Gastrocnemius medialis (tissue), 4 donors: ENCODE results near the gene HNRNPA3. TPM values are rescaled to one million over a fixed set of nuclear protein-coding genes. Genes with fewer than 3 reads are reported as not detected.
A peak's percentile ranks its signal among the peaks of the same experiment; 100 is the strongest.

Experiments
- ATAC-seq, 2 donors: fragments of 150-250 bp; one replicate each; pipeline ENCODE4 v1.9.1; 2016
- DNase-seq, 2 donors: peaks; one replicate each; pipeline ENCODE4 v3.0.0-alpha.2; 2019
- H3K27ac ChIP-seq, 4 donors: fragments of 200-600 bp; sonication (generic); 1 replicate in 1 of 4; 2 replicates in 3 of 4; pipeline ENCODE4 v1.5.1; 2016 to 2018; ENCODE audit warnings: mild to moderate bottlenecking in 2 of 4, moderate library complexity in 1 of 4
- H3K27me3 ChIP-seq, 3 donors: fragments of 200-600 bp; sonication (generic) in 2 of 3; 1 replicate in 1 of 3; 2 replicates in 2 of 3; pipeline versions ENCODE4 v1.5.1 to v1.6.0; 2016 to 2019; ENCODE audit warnings: mild to moderate bottlenecking in 1 of 3, moderate library complexity in 1 of 3
- H3K36me3 ChIP-seq, 2 donors: fragments of 200-600 bp; sonication (generic) in 1 of 2; one replicate each; pipeline ENCODE4 v1.5.1; 2017 to 2018
- H3K4me1 ChIP-seq, 2 donors: fragments of 200-600 bp; sonication (generic) in 1 of 2; one replicate each; pipeline ENCODE4 v1.5.1; 2016 to 2017; ENCODE audit warnings: mild to moderate bottlenecking in 2 of 2
- H3K4me3 ChIP-seq, 4 donors: fragments of 200-600 bp; sonication (generic) in 3 of 4; 1 replicate in 1 of 4; 2 replicates in 3 of 4; pipeline ENCODE4 v1.5.1; 2016 to 2019; ENCODE audit warnings: mild to moderate bottlenecking in 2 of 4
- H3K9me3 ChIP-seq, 3 donors: fragments of 200-600 bp; sonication (generic) in 2 of 3; 1 replicate in 1 of 3; 2 replicates in 2 of 3; pipeline ENCODE4 v1.5.1; 2016 to 2019
- CTCF ChIP-seq, 5 experiments: fragments of 450-650 bp in 3 of 5; fragments of 200-600 bp in 2 of 5; sonication (generic) in 2 of 5; IDR thresholded peaks in 4 of 5; conservative IDR thresholded peaks in 1 of 5; 1 replicate in 4 of 5; 2 replicates in 1 of 5; pipeline ENCODE4 v1.5.1; 2016 to 2019; ENCODE audit warnings: antibody characterized with exemption in 5 of 5, mild to moderate bottlenecking in 3 of 5, moderate library complexity in 3 of 5
- POLR2A ChIP-seq, 2 donors: fragments of 450-650 bp; IDR thresholded peaks; one replicate each; pipeline ENCODE4 v1.6.1; 2017; ENCODE audit warnings: antibody characterized with exemption in 2 of 2, mild to moderate bottlenecking in 2 of 2, moderate library complexity in 2 of 2
- in situ Hi-C, 4 donors: fragments of 200-750 bp; cut with MboI; loops; one replicate each; pipeline versions ENCODE4 v1.15.0 to v1.8.0; 2017; ENCODE audit warnings: low sequenced_read_pairs in 4 of 4
- intact Hi-C: fragments of 100-400 bp; cut with DNase I; formaldehyde crosslinking; loops from one replicate; pipeline ENCODE4 v1.15.1; 2023; ENCODE audit warnings: low total_unique reads
- total RNA-seq, 4 donors: library from RNA; depleted of rRNA; stranded (reverse); fragments of >200 nt; gene quantifications; one replicate each; pipeline versions ENCODE4 v1.1.0 to v1.2.3, GENCODE V29; 2016

Gene HNRNPA3
- total RNA-seq, 4 donors from 2014 or later: 16.1 to 32.2 (median 22.4) TPM

GRCh38 chr2:177239053-177239452 lies 26.5 kb downstream of the HNRNPA3 start:
- no peak for ATAC-seq
- H3K4me3 ChIP-seq: no peak overlapping the region
- H3K36me3 ChIP-seq: no peaks in the 10 kb centered on the region
- TF ChIP-seq CTCF (IDR thresholded peaks at IDR 0.05 in 4 of 5, conservative IDR thresholded peaks at IDR 0.05 in 1 of 5) (no peak), POLR2A (IDR thresholded peaks at IDR 0.05) (no peak)
- peak overlapping the region; percentile 82 to 91 (median 85) for H3K27ac ChIP-seq
- no peaks in the 10 kb centered on the region for H3K27me3 ChIP-seq
- intact Hi-C loops (no loop called here), in situ Hi-C loops (no loop called here)
- no peaks in the 10 kb centered on the region for H3K9me3 ChIP-seq
- peaks cover 94 to 95% of the 10 kb centered on the region in 2 donors for H3K4me1 ChIP-seq
- DNase-seq: no peak

- ATAC-seq: peak; percentile 32 to 39
- in situ Hi-C loops (no loop called here), intact Hi-C loops (no loop called here)
- peak overlapping the region; percentile 2 to 14 (median 6) for H3K4me3 ChIP-seq
- no peaks in the 10 kb centered on the region for H3K27me3 ChIP-seq
- DNase-seq: peak in 1 of 2 donors; percentile 38
- peaks cover 91 to 95% of the 10 kb centered on the region in 2 donors for H3K4me1 ChIP-seq
- TF ChIP-seq CTCF (IDR thresholded peaks at IDR 0.05 in 4 of 5, conservative IDR thresholded peaks at IDR 0.05 in 1 of 5) (no peak), POLR2A (IDR thresholded peaks at IDR 0.05) (peak in 1 of 2 donors; percentile 36)
- H3K36me3 ChIP-seq: no peaks in the 10 kb centered on the region
- peak overlapping the region; percentile 82 to 91 (median 85) for H3K27ac ChIP-seq
- H3K9me3 ChIP-seq: no peaks in the 10 kb centered on the region
These were observed 27.5 kb downstream of the HNRNPA3 start for GRCh38 chr2:177239932-177240630.

- no peak for DNase-seq
- intact Hi-C loops: loop anchor here (1.0 to 2.0 kb wide), 2 partner anchors 22 to 29 kb away; partner anchors contain the start of gene HNRNPA3
- Histone ChIP-seq H3K27ac (peak overlapping the region; percentile 82 to 91 (median 85)), H3K4me3 (peak overlapping the region; percentile 38 to 52 (median 44)), H3K4me1 (peaks cover 92 to 96% of the 10 kb centered on the region in 2 donors), H3K27me3 (no peaks in the 10 kb centered on the region), H3K9me3 (no peaks in the 10 kb centered on the region), H3K36me3 (no peaks in the 10 kb centered on the region)
- ATAC-seq: peak in 1 of 2 donors; percentile 25
- TF ChIP-seq CTCF (IDR thresholded peaks at IDR 0.05 in 4 of 5, conservative IDR thresholded peaks at IDR 0.05 in 1 of 5) (no peak), POLR2A (IDR thresholded peaks at IDR 0.05) (no peak)
- in situ Hi-C loops: no loop called here
These were observed 29.1 kb downstream of the HNRNPA3 start for GRCh38 chr2:177241711-177242120.

GRCh38 chr2:177242121-177242987 lies 29.8 kb downstream of the HNRNPA3 start:
- ATAC-seq (peak; percentile 84 to 86), DNase-seq (no peak)
- peak overlapping the region; percentile 82 to 91 (median 85) for H3K27ac ChIP-seq
- TF ChIP-seq CTCF (IDR thresholded peaks at IDR 0.05 in 4 of 5, conservative IDR thresholded peaks at IDR 0.05 in 1 of 5): no peak
- TF ChIP-seq POLR2A (IDR thresholded peaks at IDR 0.05): no peak
- intact Hi-C loops (loop anchor here (1.0 to 2.0 kb wide), 2 partner anchors 21 to 30 kb away; partner anchors contain the start of gene HNRNPA3), in situ Hi-C loops (no loop called here)
- H3K27me3 ChIP-seq: no peaks in the 10 kb centered on the region
- no peaks in the 10 kb centered on the region for H3K36me3 ChIP-seq
- H3K4me3 ChIP-seq: peak overlapping the region; percentile 38 to 52 (median 44)
- peaks cover 92 to 96% of the 10 kb centered on the region in 2 donors for H3K4me1 ChIP-seq
- no peaks in the 10 kb centered on the region for H3K9me3 ChIP-seq
